ENCODE measurements around the gene HIVEP1.

Gene HIVEP1

GRCh38 chr6:11983306-11983705 is 28.8 kb upstream of the HIVEP1 start:
- DNase-seq (ENCODE audit: low spot score): no peak
- in situ Hi-C loops (cut with MboI; ENCODE audit: low pct_unique_long_range_greater_than_20kb, low sequenced_read_pairs, unreplicated experiment): no loop called here
- TF ChIP-seq CTCF (IDR thresholded peaks at IDR 0.05; ENCODE audit: extremely low read depth, insufficient read depth, missing control alignments): no peak

GRCh38 chr6:11987386-11987785 is 24.7 kb upstream of the HIVEP1 start:
- no peak for DNase-seq (ENCODE audit: low spot score)
- in situ Hi-C loops (cut with MboI; ENCODE audit: low pct_unique_long_range_greater_than_20kb, low sequenced_read_pairs, unreplicated experiment): no loop called here
- TF ChIP-seq CTCF (IDR thresholded peaks at IDR 0.05; ENCODE audit: extremely low read depth, insufficient read depth, missing control alignments): no peak

GRCh38 chr6:11989386-11989785 is 22.7 kb upstream of the HIVEP1 start:
- in situ Hi-C loops (cut with MboI; ENCODE audit: low pct_unique_long_range_greater_than_20kb, low sequenced_read_pairs, unreplicated experiment): no loop called here
- TF ChIP-seq CTCF (IDR thresholded peaks at IDR 0.05; ENCODE audit: extremely low read depth, insufficient read depth, missing control alignments): no peak
- DNase-seq (ENCODE audit: low spot score): no peak

- in situ Hi-C loops (cut with MboI; ENCODE audit: low pct_unique_long_range_greater_than_20kb, low sequenced_read_pairs, unreplicated experiment): no loop called here
- no peak for TF ChIP-seq CTCF (IDR thresholded peaks at IDR 0.05; ENCODE audit: extremely low read depth, insufficient read depth, missing control alignments)
- no peak for DNase-seq (ENCODE audit: low spot score)
Measured at GRCh38 chr6:11992086-11992485, 20.0 kb upstream of the HIVEP1 start.

- no peak for DNase-seq (ENCODE audit: low spot score)
- in situ Hi-C loops (cut with MboI; ENCODE audit: low pct_unique_long_range_greater_than_20kb, low sequenced_read_pairs, unreplicated experiment): no loop called here
- no peak for TF ChIP-seq CTCF (IDR thresholded peaks at IDR 0.05; ENCODE audit: extremely low read depth, insufficient read depth, missing control alignments)
Measured at GRCh38 chr6:11994875-11995461, 17.1 kb upstream of the HIVEP1 start.

- no peak for TF ChIP-seq CTCF (IDR thresholded peaks at IDR 0.05; ENCODE audit: extremely low read depth, insufficient read depth, missing control alignments)
- in situ Hi-C loops (cut with MboI; ENCODE audit: low pct_unique_long_range_greater_than_20kb, low sequenced_read_pairs, unreplicated experiment): no loop called here
Measured at GRCh38 chr6:11996751-11997150, 15.4 kb upstream of the HIVEP1 start.

GRCh38 chr6:11999246-11999645 is 12.9 kb upstream of the HIVEP1 start:
- in situ Hi-C loops (cut with MboI; ENCODE audit: low pct_unique_long_range_greater_than_20kb, low sequenced_read_pairs, unreplicated experiment): no loop called here
- TF ChIP-seq CTCF (IDR thresholded peaks at IDR 0.05; ENCODE audit: extremely low read depth, insufficient read depth, missing control alignments): no peak
- no peak for DNase-seq (ENCODE audit: low spot score)

More at GRCh38 chr6:11996751-11997150, 15.4 kb upstream of the HIVEP1 start:
- DNase-seq (ENCODE audit: low spot score): no peak

Data from GM13977 (cell line).